Psoas muscle (tissue), 8 donors: ENCODE results near the gene DNAJC17. TPM values are rescaled to one million over a fixed set of nuclear protein-coding genes. Genes with fewer than 3 reads are reported as not detected.
A peak's percentile ranks its signal among the peaks of the same experiment; 100 is the strongest.

Experiments used
- ATAC-seq, 4 donors: fragments of 200-7000 bp; cut with Tn5 transposase; one replicate each; pipeline ENCODE4 v1.9.1; 2020; ENCODE audit warnings: moderate library complexity in 3 of 4, mild to moderate bottlenecking in 2 of 4
- DNase-seq, 2 donors: peaks; one replicate each; pipeline ENCODE4 v3.0.0-alpha.2; 2020
- H3K27ac ChIP-seq: fragments of 200-600 bp; one replicate; pipeline ENCODE4 v1.8.0; 2022
- H3K27me3 ChIP-seq, 3 donors: fragments of 200-600 bp in 1 of 3; one replicate each; pipeline versions ENCODE4 v1.6.1 to v1.8.0; 2013 to 2022; ENCODE audit warnings: low read length in 2 of 3, mild to moderate bottlenecking in 2 of 3, moderate library complexity in 1 of 3; ENCODE audit not compliant: insufficient read depth in 3 of 3
- H3K36me3 ChIP-seq, 2 donors: fragments of 200-600 bp in 1 of 2; one replicate each; pipeline versions ENCODE4 v1.6.1 to v1.8.0; 2013 to 2022; ENCODE audit warnings: low read depth in 1 of 2, mild to moderate bottlenecking in 1 of 2, moderate library complexity in 1 of 2; ENCODE audit not compliant: insufficient read depth in 1 of 2
- H3K4me1 ChIP-seq: fragments of 200-600 bp; one replicate; pipeline ENCODE4 v1.8.0; 2022
- H3K4me3 ChIP-seq: fragments of 200-600 bp; one replicate; pipeline ENCODE4 v1.8.0; 2022; ENCODE audit warnings: mild to moderate bottlenecking
- H3K9me3 ChIP-seq: fragments of 200-600 bp; one replicate; pipeline ENCODE4 v1.8.0; 2022
- CTCF ChIP-seq: fragments of 200-600 bp; IDR thresholded peaks from one replicate; pipeline ENCODE4 v1.8.0; 2022; ENCODE audit warnings: antibody characterized with exemption
- WGBS, 3 donors: extraction: QIAGEN DNeasy Blood & Tissue Kit; methylation state at CpG; one replicate each; pipeline versions ENCODE4 v1.1.6 to v1.1.7; 2013; 5-methylcytosine and 5-hydroxymethylcytosine counted together
- intact Hi-C, 2 donors: fragments of 100-400 bp; cut with DNase I; formaldehyde crosslinking; loops; one replicate each; pipeline versions ENCODE4 v1.11.0 to v1.14.2; 2022
- polyA plus RNA-seq, 3 donors: library from polyadenylated mRNA; stranded (reverse); fragments of 200-250 nt; gene quantifications; one replicate each; pipeline ENCODE4 v1.2.3, GENCODE V29; 2013
- total RNA-seq, 4 donors: library from RNA; stranded (reverse); fragmentation: NEBNext Ultra II Directional in 2 of 4; extraction: Animal tissue kit (Norgen Biotek cat#: 25700) in 2 of 4; gene quantifications; one replicate each; pipeline versions ENCODE4 v1.2.1 to v1.2.4, GENCODE V29; 2021 to 2023
- donor health status: healthy with polysubstance abuse.
- donor health status: DM: no; HTN: no; CAD: no; lungs with moderate emphysema.
- donor health status: Bipolar disorder and iron deficiency.
- donor health status: healthy.
- donor health status: DM: yes; HTN: yes; CAD: no.
- donor health status: DM: no; HTN: no; CAD: no.
- donor health status: DM: no; HTN: no; CAD: no.
- donor health status: DM: yes; HTN: yes; CAD: no.

DNAJC17 gene
- total and polyA plus RNA-seq, 7 donors: 8.9 to 32.4 (median 16.6) TPM

DNA sequence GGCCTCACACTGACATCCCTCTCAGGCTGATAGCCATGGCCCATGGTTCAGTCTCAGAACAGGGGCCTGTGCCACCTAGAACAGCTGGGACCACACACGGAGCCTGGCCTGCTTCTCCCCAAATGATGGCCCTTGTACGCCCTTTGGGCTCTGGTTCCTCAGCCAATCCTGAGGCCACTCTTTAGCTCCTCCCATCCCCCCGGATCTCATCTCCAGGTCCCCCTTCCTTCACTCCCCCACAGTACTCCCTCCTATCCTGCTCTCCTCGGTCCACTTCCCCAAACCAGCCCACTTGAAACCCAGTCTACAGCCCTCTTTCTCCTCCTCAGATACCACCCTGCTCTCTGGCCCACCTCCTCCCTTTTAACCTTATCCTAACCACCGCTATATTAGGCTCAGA is 18.2 kb downstream of the DNAJC17 start:
- intact Hi-C loops: loop anchor here (10.0 kb wide), 2 partner anchors 56 to 204 kb away; partner anchors contain the start of gene SPINT1 (in 2 of the 2)
- WGBS, 3 donors: 58 to 67% (median 61%) methylated on average over 5 of the region's 5 CpGs
- ATAC-seq (peak in 1 of 4 donors; percentile 26), DNase-seq (peak in 1 of 2 donors; percentile 30)
- no peaks in the 10 kb centered on the region for H3K9me3 ChIP-seq
- H3K4me1 ChIP-seq: peaks cover 27% of the 10 kb centered on the region
- H3K27me3 ChIP-seq: no peaks in the 10 kb centered on the region
- no peak overlapping the region for H3K27ac ChIP-seq
- no peak for TF ChIP-seq CTCF
- peaks cover 0 to 8% of the 10 kb centered on the region in 2 donors for H3K36me3 ChIP-seq
- H3K4me3 ChIP-seq: no peak overlapping the region

DNA sequence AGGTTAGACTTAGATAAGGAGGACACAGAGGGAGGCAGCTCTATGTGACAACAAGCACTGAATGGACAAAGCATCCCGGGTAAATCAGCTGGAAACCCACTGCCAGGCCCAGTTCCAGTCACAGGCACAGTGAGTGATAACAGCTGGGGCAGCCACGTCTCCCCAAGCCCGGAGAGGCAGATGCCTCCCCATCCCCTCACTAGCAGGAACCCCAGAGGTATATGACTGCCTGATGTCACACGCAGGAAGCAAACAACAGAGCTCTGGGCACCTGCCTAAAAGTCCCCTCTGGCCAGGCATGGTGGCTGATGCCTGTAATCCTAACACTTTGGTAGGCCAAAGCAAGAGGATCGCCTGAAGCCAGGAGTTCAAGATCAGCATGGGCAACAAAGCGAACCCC is 19.3 kb downstream of the DNAJC17 start:
- Histone ChIP-seq H3K4me1 (peaks cover 20% of the 10 kb centered on the region), H3K4me3 (no peak overlapping the region), H3K27me3 (no peaks in the 10 kb centered on the region), H3K36me3 (peaks cover 0 to 8% of the 10 kb centered on the region in 2 donors), H3K27ac (no peak overlapping the region), H3K9me3 (no peaks in the 10 kb centered on the region)
- no peak for TF ChIP-seq CTCF
- intact Hi-C loops: loop anchor here (10.0 kb wide), 2 partner anchors 57 to 203 kb away; partner anchors contain the start of gene SPINT1 (in 2 of the 2)
- no peak for ATAC-seq
- peak in 1 of 2 donors; percentile 9 for DNase-seq
- WGBS, 3 donors: 63 to 74% (median 67%) methylated on average over 6 of the region's 6 CpGs

GRCh38 chr15:40787344-40787841 is 19.9 kb downstream of the DNAJC17 start:
- intact Hi-C loops: loop anchor here (10.0 kb wide), 2 partner anchors 57 to 203 kb away; partner anchors contain the start of gene SPINT1 (in 2 of the 2)
- Histone ChIP-seq H3K36me3 (peaks cover 0 to 5% of the 10 kb centered on the region in 2 donors), H3K27ac (no peak overlapping the region), H3K4me3 (no peak overlapping the region), H3K9me3 (no peaks in the 10 kb centered on the region), H3K4me1 (peaks cover 20% of the 10 kb centered on the region), H3K27me3 (no peaks in the 10 kb centered on the region)
- peak in 1 of 2 donors; percentile 47 for DNase-seq
- ATAC-seq: peak in 2 of 4 donors; percentile 26 to 31
- 24 to 36% (median 25%) methylated on average over 4 of the region's 4 CpGs for WGBS, 3 donors
- TF ChIP-seq CTCF: no peak

- ATAC-seq (no peak), DNase-seq (no peak)
- WGBS, 3 donors: 85 to 92% (median 89%) methylated on average over 2 of the region's 2 CpGs
- Histone ChIP-seq H3K27ac (no peak overlapping the region), H3K27me3 (no peaks in the 10 kb centered on the region), H3K4me3 (no peak overlapping the region), H3K4me1 (peaks cover 20% of the 10 kb centered on the region), H3K36me3 (no peaks in the 10 kb centered on the region), H3K9me3 (no peaks in the 10 kb centered on the region)
- intact Hi-C loops: loop anchor here (10.0 kb wide), 2 partner anchors 59 to 201 kb away; partner anchors contain the start of gene SPINT1 (in 2 of the 2)
- no peak for TF ChIP-seq CTCF
These were observed 21.5 kb downstream of the DNAJC17 start for GRCh38 chr15:40785814-40786213.
